ENCODE data around the gene SSBP3. TPM values are rescaled to one million over a fixed set of nuclear protein-coding genes. Genes with fewer than 3 reads are reported as not detected.

The SSBP3 gene
- polyA plus RNA-seq, 1 donor from 2014 or later: 6.6 TPM

DNA sequence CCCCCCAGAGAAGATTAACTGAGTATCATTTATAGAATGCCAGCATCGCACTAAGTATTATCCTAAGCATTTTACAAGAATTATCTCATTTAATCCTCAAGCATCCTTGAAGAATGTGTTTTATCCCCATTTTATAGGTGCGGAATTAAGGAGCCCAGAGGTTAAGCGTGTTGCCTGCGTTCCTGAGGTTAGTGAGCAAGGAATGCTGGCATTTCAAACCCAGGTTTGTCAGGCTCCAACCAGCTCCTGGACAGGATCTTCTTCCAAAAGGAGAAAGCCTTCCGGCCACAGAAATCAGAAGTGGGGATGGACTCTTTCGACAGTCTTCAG lies 82.3 kb downstream of the SSBP3 start:
- Mint-ChIP-seq H3K4me1 (peaks cover 20 to 23% (median 20%) of the 10 kb centered on the region in 3 donors), H3K9me3 (no peaks in the 10 kb centered on the region), H3K36me3 (peaks cover 3% of the 10 kb centered on the region), H3K27ac (no peak overlapping the region), H3K4me3 (no peak overlapping the region), H3K27me3 (peaks cover 1% of the 10 kb centered on the region)

DNA sequence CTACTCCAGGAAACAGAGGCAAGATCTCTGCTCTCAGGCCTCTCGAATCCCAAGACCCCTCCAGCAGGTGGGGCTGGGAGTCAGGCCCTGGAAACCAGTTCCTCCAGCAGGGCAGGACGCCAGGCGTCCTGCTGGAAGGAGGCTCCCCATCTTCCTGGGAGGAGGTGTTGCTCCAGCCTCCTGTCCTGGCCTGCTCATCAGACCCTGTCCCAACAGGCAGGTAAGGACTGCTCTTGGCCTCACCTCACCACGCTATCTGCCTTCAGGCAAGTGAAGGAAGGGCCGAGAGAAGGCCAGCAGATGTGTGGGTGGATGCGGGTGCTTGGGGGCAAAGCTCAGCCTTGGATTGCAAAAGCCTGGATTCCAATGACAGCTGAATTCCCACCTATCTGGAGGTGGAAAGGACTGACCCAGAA lies 82.9 kb downstream of the SSBP3 start:
- Mint-ChIP-seq H3K27ac (no peak overlapping the region), H3K36me3 (peaks cover 3% of the 10 kb centered on the region), H3K27me3 (peaks cover 1% of the 10 kb centered on the region), H3K4me1 (peaks cover 14 to 21% (median 16%) of the 10 kb centered on the region in 3 donors), H3K4me3 (no peak overlapping the region), H3K9me3 (no peaks in the 10 kb centered on the region)

GRCh38 chr1:54318246-54318814 lies 87.9 kb downstream of the SSBP3 start:
- H3K36me3 Mint-ChIP-seq: peaks cover 4% of the 10 kb centered on the region
- no peak overlapping the region for H3K4me3 Mint-ChIP-seq
- H3K4me1 Mint-ChIP-seq: peaks cover 0 to 10% (median 4%) of the 10 kb centered on the region in 3 donors
- peaks cover 1% of the 10 kb centered on the region for H3K27me3 Mint-ChIP-seq
- H3K27ac Mint-ChIP-seq: no peak overlapping the region
- no peaks in the 10 kb centered on the region for H3K9me3 Mint-ChIP-seq

DNA sequence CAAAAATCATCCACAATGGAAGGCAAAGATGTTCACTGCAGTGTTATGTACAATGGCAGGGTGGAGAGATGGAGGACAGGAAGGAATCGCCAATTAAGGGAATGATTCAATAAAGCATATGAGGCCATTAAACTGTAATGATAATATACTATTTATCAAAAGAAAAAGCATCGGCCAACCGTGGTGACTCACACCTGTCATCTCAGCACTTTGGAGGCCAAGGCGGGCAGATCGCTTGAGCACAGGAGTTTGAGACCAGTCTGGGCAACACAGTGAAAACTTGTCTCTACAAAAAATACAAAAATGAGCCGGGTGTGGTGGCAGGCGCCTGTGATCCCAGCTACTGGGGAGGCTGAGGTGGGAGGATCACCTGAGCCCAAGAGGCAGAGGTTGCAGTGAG lies 89.1 kb downstream of the SSBP3 start:
- Mint-ChIP-seq H3K36me3 (peaks cover 3% of the 10 kb centered on the region), H3K4me1 (peaks cover 0 to 7% (median 0%) of the 10 kb centered on the region in 3 donors), H3K4me3 (no peak overlapping the region), H3K27me3 (peaks cover 1% of the 10 kb centered on the region), H3K9me3 (no peaks in the 10 kb centered on the region), H3K27ac (no peak overlapping the region)

- peaks cover 3% of the 10 kb centered on the region for H3K36me3 Mint-ChIP-seq
- no peaks in the 10 kb centered on the region for H3K9me3 Mint-ChIP-seq
- H3K27ac Mint-ChIP-seq: peak overlapping the region in 1 of 3 donors; percentile 25
- peaks cover 0 to 12% (median 0%) of the 10 kb centered on the region in 3 donors for H3K4me1 Mint-ChIP-seq
- H3K27me3 Mint-ChIP-seq: peaks cover 3% of the 10 kb centered on the region
- H3K4me3 Mint-ChIP-seq: no peak overlapping the region
Observed at GRCh38 chr1:54315099-54315498, 91.1 kb downstream of the SSBP3 start.

DNA sequence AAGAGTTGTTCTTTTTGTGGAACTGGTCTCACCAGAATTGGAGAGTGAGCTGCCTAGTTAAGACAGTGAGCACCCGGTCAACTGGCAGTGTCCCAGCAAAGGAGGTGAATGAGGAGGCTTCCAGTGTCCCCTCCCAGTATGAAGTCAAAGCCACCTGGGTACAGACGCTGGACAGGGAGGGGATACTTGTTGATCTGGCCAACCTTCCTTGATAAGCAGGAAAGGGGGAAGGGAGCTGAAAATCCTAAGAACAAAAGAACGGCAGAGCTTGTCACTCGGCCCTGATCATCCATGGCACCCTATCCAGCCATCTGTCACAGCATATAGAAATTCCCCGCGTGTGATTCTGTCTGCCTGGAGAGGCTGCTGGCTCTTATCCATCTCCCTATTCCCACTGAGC lies 91.5 kb downstream of the SSBP3 start:
- Mint-ChIP-seq H3K9me3 (no peaks in the 10 kb centered on the region), H3K4me3 (no peak overlapping the region), H3K27me3 (peaks cover 3% of the 10 kb centered on the region), H3K27ac (no peak overlapping the region), H3K4me1 (peaks cover 0 to 12% (median 0%) of the 10 kb centered on the region in 3 donors), H3K36me3 (peaks cover 2% of the 10 kb centered on the region)

DNA sequence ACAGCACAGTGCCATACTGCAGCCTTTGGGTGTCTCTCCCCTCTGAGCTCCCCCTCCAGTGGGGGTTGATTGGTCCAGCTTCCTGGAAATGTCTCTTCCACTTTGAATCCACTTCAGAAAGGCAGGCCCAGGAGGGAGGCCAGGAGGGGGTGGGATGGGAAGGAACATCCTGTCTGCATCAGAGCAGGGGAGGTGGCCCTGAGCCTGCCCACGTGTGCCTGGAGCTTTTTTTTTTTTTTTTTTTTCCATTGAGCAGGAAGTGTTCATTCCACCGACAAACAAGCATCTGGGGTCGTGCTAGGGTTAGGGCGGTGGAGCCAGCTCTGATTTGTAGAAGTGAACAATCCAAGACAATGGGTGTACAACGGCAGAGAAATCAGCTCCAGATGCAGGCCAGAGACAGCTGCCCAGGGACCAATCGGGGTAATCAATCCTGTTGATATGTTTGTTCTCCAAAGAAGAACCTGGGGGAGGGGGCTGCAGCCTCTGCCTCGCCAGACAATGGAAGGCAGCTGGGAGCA lies 93.3 kb downstream of the SSBP3 start:
- peaks cover 0 to 9% (median 2%) of the 10 kb centered on the region in 3 donors for H3K4me1 Mint-ChIP-seq
- H3K4me3 Mint-ChIP-seq: no peak overlapping the region

DNA sequence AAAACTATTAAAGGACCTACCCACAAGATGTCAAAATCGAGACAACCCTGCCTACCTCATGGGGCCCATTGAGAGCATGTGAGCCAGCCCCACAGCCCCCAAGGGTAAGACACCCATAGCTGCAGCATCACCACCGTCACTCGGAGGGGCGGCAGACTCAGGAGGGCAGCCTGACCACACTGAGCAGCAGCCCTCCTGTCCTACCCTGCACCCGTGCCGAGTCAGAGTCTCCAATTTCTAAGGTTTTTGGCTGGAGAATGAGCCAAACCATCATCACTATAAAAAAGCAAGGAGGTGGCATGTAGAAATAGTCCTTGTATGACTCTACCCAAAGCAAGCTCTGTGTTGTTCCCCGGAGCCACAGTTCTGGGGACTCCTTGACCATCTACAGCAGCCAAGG lies 94.7 kb downstream of the SSBP3 start:
- no peaks in the 10 kb centered on the region for H3K36me3 Mint-ChIP-seq
- H3K4me3 Mint-ChIP-seq: no peak overlapping the region
- H3K4me1 Mint-ChIP-seq: peaks cover 0 to 7% (median 3%) of the 10 kb centered on the region in 3 donors
- H3K9me3 Mint-ChIP-seq: no peaks in the 10 kb centered on the region
- peak overlapping the region in 2 of 3 donors; percentile 19 to 82 for H3K27ac Mint-ChIP-seq
- peaks cover 1% of the 10 kb centered on the region for H3K27me3 Mint-ChIP-seq

More for the DNA sequence above, 93.3 kb downstream of the SSBP3 start:
- no peaks in the 10 kb centered on the region for H3K9me3 Mint-ChIP-seq
- H3K27ac Mint-ChIP-seq: peak overlapping the region in 1 of 3 donors; percentile 45
- peaks cover 1% of the 10 kb centered on the region for H3K36me3 Mint-ChIP-seq
- peaks cover 1% of the 10 kb centered on the region for H3K27me3 Mint-ChIP-seq

DNA sequence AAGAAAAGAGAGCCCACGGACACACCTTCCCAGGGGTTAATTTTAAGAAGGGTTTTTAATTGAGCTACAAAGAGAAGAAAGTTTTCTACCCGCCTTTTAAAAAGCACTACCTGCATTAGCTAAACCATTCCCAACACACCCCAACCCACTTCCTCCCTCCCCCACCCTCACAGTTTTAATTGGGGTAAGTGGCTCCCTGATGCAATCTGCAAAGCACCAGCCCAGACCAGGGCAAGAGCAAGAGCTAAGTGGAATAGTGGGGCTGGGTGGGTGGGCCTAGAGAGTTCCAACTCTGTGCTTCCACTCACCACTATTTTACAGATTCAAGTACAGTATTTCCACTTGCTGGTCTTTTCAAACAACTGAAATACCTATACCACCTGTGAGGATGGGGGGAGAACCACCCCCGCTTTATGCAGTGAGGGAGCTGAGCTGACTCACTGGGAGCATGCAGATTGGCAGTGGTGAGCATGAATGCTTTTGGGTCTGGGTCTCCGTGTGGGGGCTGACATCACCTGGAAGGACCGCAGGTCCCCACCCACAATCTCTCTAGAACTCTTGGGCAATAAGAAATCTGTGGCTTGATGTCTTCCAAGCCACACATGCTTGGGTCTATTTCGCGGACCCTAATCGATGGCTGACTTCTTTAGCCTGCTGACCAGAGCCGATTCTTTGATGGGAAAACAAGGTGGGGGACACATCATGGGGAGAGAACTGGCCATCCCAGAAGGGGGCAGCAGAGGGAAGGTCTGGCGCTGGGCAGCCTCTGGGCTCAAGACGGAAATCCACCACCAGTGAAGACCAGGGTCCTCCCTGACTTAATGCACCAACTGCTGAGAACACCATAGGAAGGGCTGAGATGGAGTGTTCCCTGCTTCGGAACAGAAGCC lies 95.5 kb downstream of the SSBP3 start:
- H3K27me3 Mint-ChIP-seq: peaks cover 1% of the 10 kb centered on the region
- H3K4me1 Mint-ChIP-seq: peaks cover 0 to 10% (median 3%) of the 10 kb centered on the region in 3 donors
- H3K4me3 Mint-ChIP-seq: no peak overlapping the region
- peak overlapping the region in 1 of 3 donors; percentile 57 for H3K27ac Mint-ChIP-seq
- H3K9me3 Mint-ChIP-seq: no peaks in the 10 kb centered on the region
- no peaks in the 10 kb centered on the region for H3K36me3 Mint-ChIP-seq

- Mint-ChIP-seq H3K36me3 (no peaks in the 10 kb centered on the region), H3K27me3 (peaks cover 1% of the 10 kb centered on the region), H3K27ac (peak overlapping the region in 1 of 3 donors; percentile 57), H3K4me3 (no peak overlapping the region), H3K9me3 (no peaks in the 10 kb centered on the region), H3K4me1 (peaks cover 0 to 8% (median 5%) of the 10 kb centered on the region in 3 donors)
Observed at GRCh38 chr1:54309631-54310366, 96.4 kb downstream of the SSBP3 start.

DNA sequence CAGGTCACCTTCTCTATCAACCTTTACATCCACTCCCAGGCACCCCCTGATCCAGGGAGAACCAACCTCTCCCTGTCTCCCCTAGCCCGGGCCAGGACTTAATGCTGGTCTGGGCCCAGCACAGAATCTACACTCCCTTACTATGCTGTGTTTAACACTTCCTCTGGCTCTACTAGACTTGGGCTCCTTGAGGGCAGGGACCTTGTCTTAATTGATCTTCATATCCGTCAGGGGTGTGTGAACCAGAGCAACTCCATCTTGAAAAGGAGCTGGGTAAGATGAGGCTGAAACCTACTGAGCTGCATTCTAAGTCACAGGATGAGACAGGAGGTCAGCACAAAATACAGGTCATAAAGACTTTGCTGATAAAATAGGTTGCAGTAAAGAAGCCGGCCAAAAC lies 98.9 kb downstream of the SSBP3 start:
- peaks cover 0 to 14% (median 13%) of the 10 kb centered on the region in 3 donors for H3K4me1 Mint-ChIP-seq

DNA sequence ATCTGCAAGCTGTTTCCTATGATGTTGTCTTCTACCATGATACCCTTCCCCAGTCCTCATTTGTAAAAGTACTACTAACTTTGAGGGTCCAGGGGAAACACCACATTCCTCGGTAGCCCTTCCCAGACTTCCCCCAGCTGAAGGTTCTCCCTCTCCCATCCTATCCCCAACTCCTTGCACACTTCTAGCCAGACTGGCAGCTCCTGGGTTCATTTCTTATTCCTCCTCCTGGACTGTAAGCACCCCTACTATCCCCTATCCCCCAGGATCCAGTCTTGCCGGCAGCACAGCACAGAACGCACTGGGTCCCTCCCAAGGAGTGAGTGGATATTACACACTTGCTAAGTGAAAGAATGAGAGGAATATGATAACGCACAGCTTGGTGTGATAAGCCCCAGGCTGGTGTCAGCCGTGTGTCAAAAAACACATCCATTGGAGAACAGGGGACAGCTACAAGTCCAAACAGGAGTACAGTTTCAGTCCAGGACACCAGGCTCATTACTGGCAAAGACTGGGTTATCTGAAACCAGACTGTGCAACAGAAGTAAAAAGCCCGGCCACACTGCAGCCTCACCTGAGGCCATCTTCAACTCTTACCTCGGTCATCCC lies 100.2 kb downstream of the SSBP3 start:
- H3K9me3 Mint-ChIP-seq: no peaks in the 10 kb centered on the region
- no peaks in the 10 kb centered on the region for H3K27me3 Mint-ChIP-seq
- peaks cover 0 to 20% (median 14%) of the 10 kb centered on the region in 3 donors for H3K4me1 Mint-ChIP-seq
- H3K4me3 Mint-ChIP-seq: no peak overlapping the region
- H3K27ac Mint-ChIP-seq: no peak overlapping the region
- no peaks in the 10 kb centered on the region for H3K36me3 Mint-ChIP-seq

More for the DNA sequence above, 98.9 kb downstream of the SSBP3 start:
- H3K4me3 Mint-ChIP-seq: no peak overlapping the region
- peaks cover 1% of the 10 kb centered on the region for H3K27me3 Mint-ChIP-seq
- H3K36me3 Mint-ChIP-seq: no peaks in the 10 kb centered on the region
- no peaks in the 10 kb centered on the region for H3K9me3 Mint-ChIP-seq
- peak overlapping the region in 1 of 3 donors; percentile 39 for H3K27ac Mint-ChIP-seq

DNA sequence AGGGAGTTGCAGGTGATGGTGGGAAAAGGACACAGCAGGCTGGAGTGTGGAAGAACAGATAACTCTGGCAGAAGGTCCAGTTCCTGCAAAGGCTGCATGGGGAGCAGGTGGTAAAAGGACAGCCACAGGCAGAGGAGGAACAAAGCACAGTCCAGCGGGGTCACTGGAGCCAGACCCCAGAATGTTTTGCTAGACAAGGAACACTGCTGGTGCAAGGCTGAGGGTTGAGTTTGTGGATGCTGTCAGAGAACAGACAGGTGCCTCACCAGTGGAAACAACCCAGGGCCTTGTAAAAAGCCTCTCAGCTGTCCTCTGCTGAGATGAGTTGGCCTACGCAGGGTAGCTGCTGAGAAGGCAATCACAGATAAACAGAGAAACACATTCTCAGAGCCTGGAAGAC lies 101.7 kb downstream of the SSBP3 start:
- Mint-ChIP-seq H3K36me3 (no peaks in the 10 kb centered on the region), H3K9me3 (no peaks in the 10 kb centered on the region), H3K4me3 (no peak overlapping the region), H3K4me1 (peaks cover 5 to 26% (median 16%) of the 10 kb centered on the region in 3 donors), H3K27me3 (no peaks in the 10 kb centered on the region), H3K27ac (no peak overlapping the region)

DNA sequence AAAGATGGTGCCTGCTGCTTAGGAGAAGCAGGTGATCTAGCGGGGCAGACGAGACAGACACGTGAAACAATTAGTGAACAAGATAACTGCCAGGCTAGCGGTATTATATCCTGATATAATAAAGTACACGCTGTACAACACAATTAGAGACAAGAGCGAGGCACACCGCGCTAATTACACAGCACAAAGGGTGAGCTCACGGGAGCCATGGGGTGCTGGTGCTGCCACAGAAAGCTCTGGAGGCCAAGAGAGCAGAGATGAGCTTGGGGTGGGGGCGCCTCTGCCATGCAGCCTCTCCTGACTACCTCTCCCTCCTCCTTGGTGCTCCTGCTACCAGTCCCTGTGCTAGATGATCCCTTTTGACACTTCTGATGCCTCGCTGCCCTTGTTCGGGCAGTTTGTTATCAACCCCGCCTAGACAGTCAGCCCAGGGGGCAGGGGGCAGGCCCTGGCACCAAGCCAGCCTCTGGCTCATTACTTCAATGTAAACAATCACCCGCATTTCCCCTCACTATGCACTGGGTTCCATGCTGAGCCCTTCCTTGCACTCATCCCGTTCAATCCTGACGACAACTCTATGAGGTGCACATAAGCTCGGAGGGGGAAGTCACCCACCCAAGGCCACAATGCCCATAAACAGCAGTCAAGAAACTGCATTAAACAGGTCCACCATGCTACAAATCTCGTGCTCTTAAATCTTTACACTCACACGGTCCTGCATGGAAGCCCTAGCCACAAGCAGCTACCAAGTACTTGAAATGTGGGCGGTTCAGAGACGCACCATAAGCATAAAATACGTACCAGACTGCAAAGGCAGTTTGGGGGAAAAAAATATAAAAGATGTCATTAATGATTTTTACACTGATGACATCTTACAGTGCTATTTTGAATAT lies 103.0 kb downstream of the SSBP3 start:
- H3K27me3 Mint-ChIP-seq: no peaks in the 10 kb centered on the region
- H3K4me3 Mint-ChIP-seq: peak overlapping the region in 1 of 4 donors; percentile 37
- H3K4me1 Mint-ChIP-seq: peaks cover 13 to 36% (median 27%) of the 10 kb centered on the region in 3 donors
- H3K9me3 Mint-ChIP-seq: no peaks in the 10 kb centered on the region
- H3K27ac Mint-ChIP-seq: peak overlapping the region in 1 of 3 donors; percentile 40
- peaks cover 2% of the 10 kb centered on the region for H3K36me3 Mint-ChIP-seq
